Neural cell (in vitro differentiated cells): ENCODE results near the gene NHSL1. TPM values are rescaled to one million over a fixed set of nuclear protein-coding genes. Genes with fewer than 3 reads are reported as not detected.

Source experiments
- H2AFZ ChIP-seq: fragments of 200-600, 300-800 bp; sonication (generic), shearing (Covaris generic); 2 replicates; pipeline ENCODE4 v1.6.0; 2014; ENCODE audit warnings: low read depth, mild to moderate bottlenecking, antibody characterized with exemption, low read length, moderate library complexity
- H3F3A ChIP-seq: fragments of 200-600 bp; shearing (Covaris generic); 2 replicates; pipeline ENCODE4 v1.6.1; 2016; ENCODE audit warnings: mild to moderate bottlenecking, moderate library complexity, mixed read lengths, antibody characterized with exemption, low read length; ENCODE audit not compliant: insufficient read depth, poor library complexity, severe bottlenecking
- H3K27ac ChIP-seq: fragments of 200-600, 300-800 bp; sonication (generic), shearing (Covaris generic); 2 replicates; pipeline ENCODE4 v1.5.1; 2014; ENCODE audit warnings: mild to moderate bottlenecking, low read length, moderate library complexity
- H3K27me3 ChIP-seq: fragments of 300-800, 200-600 bp; sonication (generic), shearing (Covaris generic); 2 replicates; pipeline ENCODE4 v1.6.0; 2014; ENCODE audit warnings: mild to moderate bottlenecking, low read depth, low read length, moderate library complexity; ENCODE audit not compliant: insufficient read depth
- H3K36me3 ChIP-seq: fragments of 300-800, 200-600 bp; sonication (generic), shearing (Covaris generic); 2 replicates; pipeline ENCODE4 v1.5.1; 2014; ENCODE audit warnings: mild to moderate bottlenecking, antibody characterized with exemption, low read length, moderate library complexity; ENCODE audit not compliant: insufficient read depth
- H3K4me2 ChIP-seq: fragments of 300-800, 200-600 bp; sonication (generic), shearing (Covaris generic); 2 replicates; pipeline ENCODE4 v1.6.0; 2014; ENCODE audit warnings: mild to moderate bottlenecking, low read length
- H3K4me3 ChIP-seq: fragments of 300-800, 200-600 bp; sonication (generic), shearing (Covaris generic); 2 replicates; pipeline ENCODE4 v1.5.1; 2014; ENCODE audit warnings: mild to moderate bottlenecking, low read length, moderate library complexity
- H3K79me2 ChIP-seq: fragments of 200-600 bp; shearing (Covaris generic); replicated peaks from 2 replicates; pipeline ENCODE4 v1.6.0; 2014; ENCODE audit warnings: mild to moderate bottlenecking, low read length, moderate library complexity; ENCODE audit not compliant: insufficient read depth
- H3K9ac ChIP-seq: fragments of 300-800, 200-600 bp; sonication (generic), shearing (Covaris generic); 2 replicates; pipeline ENCODE4 v1.6.1; 2016; ENCODE audit warnings: mild to moderate bottlenecking, low read length, mixed read lengths
- H3K9me2 ChIP-seq: fragments of 200-600 bp; shearing (Covaris generic); 2 replicates; pipeline ENCODE4 v1.6.1; 2016; ENCODE audit warnings: mild to moderate bottlenecking, low read length, mixed read lengths; ENCODE audit not compliant: insufficient read depth
- H3K9me3 ChIP-seq: fragments of 200-600, 300-800 bp; sonication (generic), shearing (Covaris generic); 2 replicates; pipeline ENCODE4 v1.6.1; 2016; ENCODE audit warnings: mild to moderate bottlenecking, mixed run types, low read length, moderate library complexity, mixed read lengths
- H4K20me1 ChIP-seq: fragments of 200-600 bp; shearing (Covaris generic); 2 replicates; pipeline ENCODE4 v1.6.1; 2016; ENCODE audit warnings: mild to moderate bottlenecking, mixed run types; ENCODE audit not compliant: insufficient read depth
- EP300 ChIP-seq: fragments of 450-650 bp; conservative IDR thresholded peaks from 2 replicates; pipeline ENCODE4 v1.6.1; 2014; ENCODE audit warnings: antibody characterized with exemption, mild to moderate bottlenecking, moderate library complexity; ENCODE audit not compliant: poor library complexity, severe bottlenecking
- MXI1 ChIP-seq: fragments of 450-650 bp; conservative IDR thresholded peaks from 2 replicates; pipeline ENCODE4 v1.6.1; 2014; ENCODE audit warnings: antibody characterized with exemption, mild to moderate bottlenecking; ENCODE audit not compliant: poor library complexity, severe bottlenecking
- POLR2AphosphoS5 ChIP-seq: IDR thresholded peaks from 2 replicates; pipeline ENCODE4 v1.6.1; 2012
- RAD21 ChIP-seq: fragments of 450-650 bp; conservative IDR thresholded peaks from 2 replicates; pipeline ENCODE4 v1.6.1; 2014; ENCODE audit warnings: antibody characterized with exemption, mild to moderate bottlenecking, moderate library complexity
- SMC3 ChIP-seq: fragments of 450-650 bp; conservative IDR thresholded peaks from 2 replicates; pipeline ENCODE4 v1.6.1; 2014; ENCODE audit warnings: antibody characterized with exemption, mild to moderate bottlenecking, moderate library complexity; ENCODE audit not compliant: poor library complexity
- TAF1 ChIP-seq: IDR thresholded peaks from 2 replicates; pipeline ENCODE4 v1.6.1; 2012; ENCODE audit warnings: low read depth
- polyA plus RNA-seq: library from polyadenylated mRNA; depleted of rRNA; stranded (reverse); fragments of >200 nt; gene quantifications from 2 replicates; pipeline ENCODE4 v1.2.3, GENCODE V29; 2014
- TF ChIP-seq, protein P1 (sequence below): fragments of 450-650 bp; IDR thresholded peaks from 2 replicates; pipeline ENCODE4 v1.5.1; 2014; ENCODE audit warnings: antibody characterized with exemption, mild to moderate bottlenecking, moderate library complexity; ENCODE audit not compliant: poor library complexity, severe bottlenecking
- TF ChIP-seq, protein P2 (sequence below): IDR thresholded peaks from 2 replicates; pipeline ENCODE4 v1.6.1; 2012; ENCODE audit warnings: borderline replicate concordance

NHSL1 gene
- polyA plus RNA-seq, 1 donor from 2014 or later, result 2.4 TPM

DNA sequence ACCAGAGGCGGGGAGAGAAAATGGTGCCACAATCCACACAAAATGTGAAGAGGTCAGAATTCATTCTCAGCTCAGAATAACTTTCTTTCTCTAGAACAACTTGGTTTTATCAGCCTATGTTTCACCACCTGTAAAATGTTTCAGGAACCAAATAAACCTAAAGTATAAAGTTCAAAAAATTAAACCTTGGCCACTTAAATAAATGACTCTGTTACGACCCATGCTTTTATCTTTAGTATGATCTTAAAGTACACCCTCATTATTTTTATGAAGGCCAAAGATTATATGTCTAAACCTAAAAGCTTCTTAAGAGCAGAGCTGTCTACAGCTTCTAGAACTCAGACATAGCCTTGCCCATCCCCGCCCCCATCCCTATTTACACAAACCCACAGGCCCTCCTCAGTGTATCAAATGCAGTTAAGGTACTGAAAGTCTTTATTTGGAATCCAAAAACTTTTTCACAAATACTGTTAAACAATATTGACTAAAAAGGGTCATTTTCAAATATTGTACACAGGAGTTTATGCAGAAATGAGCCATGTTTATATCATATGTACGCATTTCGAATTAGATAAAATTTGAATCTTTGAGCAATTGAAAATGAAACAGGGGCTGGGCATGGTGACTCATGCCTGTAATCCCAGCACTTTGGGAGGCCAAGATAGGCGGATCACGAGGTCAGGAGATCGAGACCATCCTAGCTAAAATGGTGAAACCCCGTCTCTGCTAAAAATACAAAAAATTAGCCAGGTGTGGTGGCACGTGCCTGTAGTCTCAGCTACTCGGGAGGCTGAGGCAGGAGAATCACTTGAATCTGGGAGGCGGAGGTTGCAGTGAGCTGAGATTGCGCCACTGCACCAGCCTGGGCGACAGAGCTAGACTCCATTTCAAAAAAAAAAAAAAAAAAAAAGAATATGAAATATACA, 5.7 kb upstream of the NHSL1 start:
- no peaks in the 10 kb centered on the region for H3K9me3 ChIP-seq
- no peak overlapping the region for H3K9ac ChIP-seq
- H3K36me3 ChIP-seq, result no peaks in the 10 kb centered on the region
- no peak overlapping the region for H3K4me3 ChIP-seq
- H2AFZ ChIP-seq, result no peak overlapping the region
- H3K79me2 ChIP-seq, result peaks cover 11% of the 10 kb centered on the region
- no peak overlapping the region for H3K4me2 ChIP-seq
- H3K9me2 ChIP-seq, result no peaks in the 10 kb centered on the region
- no peaks in the 10 kb centered on the region for H3F3A ChIP-seq
- no peaks in the 10 kb centered on the region for H3K27me3 ChIP-seq
- TF ChIP-seq, protein P1, sequence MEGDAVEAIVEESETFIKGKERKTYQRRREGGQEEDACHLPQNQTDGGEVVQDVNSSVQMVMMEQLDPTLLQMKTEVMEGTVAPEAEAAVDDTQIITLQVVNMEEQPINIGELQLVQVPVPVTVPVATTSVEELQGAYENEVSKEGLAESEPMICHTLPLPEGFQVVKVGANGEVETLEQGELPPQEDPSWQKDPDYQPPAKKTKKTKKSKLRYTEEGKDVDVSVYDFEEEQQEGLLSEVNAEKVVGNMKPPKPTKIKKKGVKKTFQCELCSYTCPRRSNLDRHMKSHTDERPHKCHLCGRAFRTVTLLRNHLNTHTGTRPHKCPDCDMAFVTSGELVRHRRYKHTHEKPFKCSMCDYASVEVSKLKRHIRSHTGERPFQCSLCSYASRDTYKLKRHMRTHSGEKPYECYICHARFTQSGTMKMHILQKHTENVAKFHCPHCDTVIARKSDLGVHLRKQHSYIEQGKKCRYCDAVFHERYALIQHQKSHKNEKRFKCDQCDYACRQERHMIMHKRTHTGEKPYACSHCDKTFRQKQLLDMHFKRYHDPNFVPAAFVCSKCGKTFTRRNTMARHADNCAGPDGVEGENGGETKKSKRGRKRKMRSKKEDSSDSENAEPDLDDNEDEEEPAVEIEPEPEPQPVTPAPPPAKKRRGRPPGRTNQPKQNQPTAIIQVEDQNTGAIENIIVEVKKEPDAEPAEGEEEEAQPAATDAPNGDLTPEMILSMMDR, result no peak
- TF ChIP-seq SMC3 (no peak), POLR2AphosphoS5 (no peak), EP300 (no peak), TAF1 (no peak)
- TF ChIP-seq, protein P2, sequence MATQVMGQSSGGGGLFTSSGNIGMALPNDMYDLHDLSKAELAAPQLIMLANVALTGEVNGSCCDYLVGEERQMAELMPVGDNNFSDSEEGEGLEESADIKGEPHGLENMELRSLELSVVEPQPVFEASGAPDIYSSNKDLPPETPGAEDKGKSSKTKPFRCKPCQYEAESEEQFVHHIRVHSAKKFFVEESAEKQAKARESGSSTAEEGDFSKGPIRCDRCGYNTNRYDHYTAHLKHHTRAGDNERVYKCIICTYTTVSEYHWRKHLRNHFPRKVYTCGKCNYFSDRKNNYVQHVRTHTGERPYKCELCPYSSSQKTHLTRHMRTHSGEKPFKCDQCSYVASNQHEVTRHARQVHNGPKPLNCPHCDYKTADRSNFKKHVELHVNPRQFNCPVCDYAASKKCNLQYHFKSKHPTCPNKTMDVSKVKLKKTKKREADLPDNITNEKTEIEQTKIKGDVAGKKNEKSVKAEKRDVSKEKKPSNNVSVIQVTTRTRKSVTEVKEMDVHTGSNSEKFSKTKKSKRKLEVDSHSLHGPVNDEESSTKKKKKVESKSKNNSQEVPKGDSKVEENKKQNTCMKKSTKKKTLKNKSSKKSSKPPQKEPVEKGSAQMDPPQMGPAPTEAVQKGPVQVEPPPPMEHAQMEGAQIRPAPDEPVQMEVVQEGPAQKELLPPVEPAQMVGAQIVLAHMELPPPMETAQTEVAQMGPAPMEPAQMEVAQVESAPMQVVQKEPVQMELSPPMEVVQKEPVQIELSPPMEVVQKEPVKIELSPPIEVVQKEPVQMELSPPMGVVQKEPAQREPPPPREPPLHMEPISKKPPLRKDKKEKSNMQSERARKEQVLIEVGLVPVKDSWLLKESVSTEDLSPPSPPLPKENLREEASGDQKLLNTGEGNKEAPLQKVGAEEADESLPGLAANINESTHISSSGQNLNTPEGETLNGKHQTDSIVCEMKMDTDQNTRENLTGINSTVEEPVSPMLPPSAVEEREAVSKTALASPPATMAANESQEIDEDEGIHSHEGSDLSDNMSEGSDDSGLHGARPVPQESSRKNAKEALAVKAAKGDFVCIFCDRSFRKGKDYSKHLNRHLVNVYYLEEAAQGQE, result no peak
- H4K20me1 ChIP-seq, result no peaks in the 10 kb centered on the region
- no peak overlapping the region for H3K27ac ChIP-seq

DNA sequence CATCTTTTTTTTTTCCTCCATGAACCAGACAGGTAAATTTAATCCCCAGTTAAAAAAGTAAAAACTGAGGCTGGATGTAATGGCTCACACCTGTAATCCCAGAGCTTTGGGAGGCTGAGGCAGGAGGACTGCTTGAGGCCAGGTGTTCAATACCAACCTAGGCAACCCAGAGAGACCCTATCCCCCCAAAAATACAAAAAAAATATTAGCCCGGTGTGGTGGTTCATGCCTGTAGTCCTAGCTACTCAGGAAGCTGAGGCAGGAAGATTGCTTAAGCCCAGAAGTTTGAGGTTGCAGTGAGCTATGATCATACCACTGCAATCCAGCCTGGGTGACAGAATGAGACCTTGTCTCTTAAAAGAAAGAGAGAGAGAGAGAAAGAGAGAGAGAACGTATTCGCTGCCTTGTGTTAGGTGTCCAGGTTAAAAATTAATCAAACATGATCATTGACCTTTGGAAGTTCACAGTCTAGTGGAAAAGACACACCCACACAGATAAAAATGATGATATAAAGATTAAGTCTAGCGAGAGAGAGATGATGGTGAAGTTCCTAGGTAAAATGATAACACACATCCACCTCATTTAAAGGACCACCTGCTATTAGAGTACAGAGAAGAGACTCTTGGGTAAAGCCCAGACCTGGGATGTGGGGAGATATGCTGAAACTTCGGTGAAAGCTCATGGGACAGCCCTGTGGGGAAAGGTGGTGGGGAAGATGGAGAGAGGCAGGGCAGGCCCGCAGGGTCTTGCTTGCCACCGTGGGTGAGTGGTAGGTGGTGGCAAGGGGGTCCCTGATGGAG, 4.8 kb upstream of the NHSL1 start:
- H3K4me3 ChIP-seq, result no peak overlapping the region
- H3F3A ChIP-seq, result no peaks in the 10 kb centered on the region
- no peaks in the 10 kb centered on the region for H3K9me2 ChIP-seq
- H3K27ac ChIP-seq, result no peak overlapping the region
- no peaks in the 10 kb centered on the region for H3K27me3 ChIP-seq
- no peaks in the 10 kb centered on the region for H3K36me3 ChIP-seq
- no peak overlapping the region for H2AFZ ChIP-seq
- no peaks in the 10 kb centered on the region for H3K9me3 ChIP-seq
- TF ChIP-seq, protein P2, result no peak
- TF ChIP-seq RAD21, result no peak
- TF ChIP-seq, protein P1, result no peak
- no peak for TF ChIP-seq POLR2AphosphoS5
- no peak for TF ChIP-seq MXI1
- TF ChIP-seq EP300, result no peak
- no peak for TF ChIP-seq TAF1
- no peak overlapping the region for H3K4me2 ChIP-seq
- H4K20me1 ChIP-seq, result no peaks in the 10 kb centered on the region
- peaks cover 11% of the 10 kb centered on the region for H3K79me2 ChIP-seq
- no peak overlapping the region for H3K9ac ChIP-seq
